Bronchial epithelial cell (primary cell): ENCODE data around the gene NTS. TPM values are rescaled to one million over a fixed set of nuclear protein-coding genes. Genes with fewer than 3 reads are reported as not detected.
A peak's percentile ranks its signal among the peaks of the same experiment; 100 is the strongest.

ENCODE experiments used
- DNase-seq: peaks from one replicate; pipeline ENCODE4 v3.0.0-alpha.2; 2010; ENCODE audit warnings: low read depth
- FAIRE-seq: peaks from 2 replicates; lab custom pipeline; 2011; peaks lifted over from hg19 to GRCh38; lab: Jason Lieb, UNC
- H3K27me3 ChIP-seq: 2 replicates; pipeline ENCODE4 v1.5.1; 2011; ENCODE audit warnings: low read length; ENCODE audit not compliant: control insufficient read depth, insufficient read depth
- H3K36me3 ChIP-seq: 2 replicates; pipeline ENCODE4 v1.5.1; 2011; ENCODE audit warnings: low read length; ENCODE audit not compliant: control insufficient read depth, insufficient read depth
- H3K4me3 ChIP-seq: 2 replicates; pipeline ENCODE4 v1.5.1; 2011; ENCODE audit warnings: mild to moderate bottlenecking, low read depth, low read length, control low read depth
- total RNA-seq: library from RNA; depleted of rRNA; stranded (reverse); fragments of >200 nt; gene quantifications from 2 replicates; pipeline ENCODE4 v1.2.1, GENCODE V29; 2014
- TF ChIP-seq, protein P1 (sequence below): IDR thresholded peaks from 2 replicates; pipeline ENCODE4 v1.5.1; 2011; ENCODE audit warnings: mild to moderate bottlenecking, moderate library complexity, low read length, control low read depth, inconsistent platforms; ENCODE audit not compliant: insufficient read depth, severe bottlenecking

NTS gene
- total RNA-seq, 1 donor from 2014 or later, result not detected

DNA sequence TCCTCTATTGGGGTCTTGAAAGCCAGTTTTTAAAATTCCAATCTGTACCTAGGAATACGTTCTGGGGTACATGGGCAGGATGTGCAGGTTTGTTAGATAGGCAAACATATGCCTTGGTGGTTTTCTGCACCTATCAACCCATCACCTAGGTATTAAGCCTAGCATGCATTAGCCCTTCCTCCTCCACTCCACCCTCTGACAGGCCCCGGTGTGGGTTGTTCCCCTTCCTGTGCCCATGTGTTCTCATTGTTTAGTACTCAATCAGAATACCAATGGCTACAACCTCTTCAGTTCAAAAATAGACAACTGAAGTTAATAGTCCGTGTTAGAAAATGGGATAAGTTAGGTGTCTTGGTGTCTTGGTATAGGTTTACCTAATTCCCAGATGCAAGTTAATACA lies 3.4 kb downstream of the NTS start:
- TF ChIP-seq, protein P1, sequence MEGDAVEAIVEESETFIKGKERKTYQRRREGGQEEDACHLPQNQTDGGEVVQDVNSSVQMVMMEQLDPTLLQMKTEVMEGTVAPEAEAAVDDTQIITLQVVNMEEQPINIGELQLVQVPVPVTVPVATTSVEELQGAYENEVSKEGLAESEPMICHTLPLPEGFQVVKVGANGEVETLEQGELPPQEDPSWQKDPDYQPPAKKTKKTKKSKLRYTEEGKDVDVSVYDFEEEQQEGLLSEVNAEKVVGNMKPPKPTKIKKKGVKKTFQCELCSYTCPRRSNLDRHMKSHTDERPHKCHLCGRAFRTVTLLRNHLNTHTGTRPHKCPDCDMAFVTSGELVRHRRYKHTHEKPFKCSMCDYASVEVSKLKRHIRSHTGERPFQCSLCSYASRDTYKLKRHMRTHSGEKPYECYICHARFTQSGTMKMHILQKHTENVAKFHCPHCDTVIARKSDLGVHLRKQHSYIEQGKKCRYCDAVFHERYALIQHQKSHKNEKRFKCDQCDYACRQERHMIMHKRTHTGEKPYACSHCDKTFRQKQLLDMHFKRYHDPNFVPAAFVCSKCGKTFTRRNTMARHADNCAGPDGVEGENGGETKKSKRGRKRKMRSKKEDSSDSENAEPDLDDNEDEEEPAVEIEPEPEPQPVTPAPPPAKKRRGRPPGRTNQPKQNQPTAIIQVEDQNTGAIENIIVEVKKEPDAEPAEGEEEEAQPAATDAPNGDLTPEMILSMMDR, result no peak
- DNase-seq, result no peak
- no peak for FAIRE-seq
- Histone ChIP-seq H3K36me3 (no peaks in the 10 kb centered on the region), H3K27me3 (no peaks in the 10 kb centered on the region), H3K4me3 (no peak overlapping the region)

- Histone ChIP-seq H3K36me3 (no peaks in the 10 kb centered on the region), H3K27me3 (no peaks in the 10 kb centered on the region), H3K4me3 (no peak overlapping the region)
- DNase-seq (no peak), FAIRE-seq (no peak)
- TF ChIP-seq, protein P1, result no peak
Measured at GRCh38 chr12:85883763-85884162, 9.7 kb downstream of the NTS start.

GRCh38 chr12:85894653-85895052 lies 20.6 kb downstream of the NTS start:
- no peaks in the 10 kb centered on the region for H3K36me3 ChIP-seq
- TF ChIP-seq, protein P1, result no peak
- H3K27me3 ChIP-seq, result no peaks in the 10 kb centered on the region
- H3K4me3 ChIP-seq, result no peak overlapping the region
- DNase-seq (no peak), FAIRE-seq (no peak)

DNA sequence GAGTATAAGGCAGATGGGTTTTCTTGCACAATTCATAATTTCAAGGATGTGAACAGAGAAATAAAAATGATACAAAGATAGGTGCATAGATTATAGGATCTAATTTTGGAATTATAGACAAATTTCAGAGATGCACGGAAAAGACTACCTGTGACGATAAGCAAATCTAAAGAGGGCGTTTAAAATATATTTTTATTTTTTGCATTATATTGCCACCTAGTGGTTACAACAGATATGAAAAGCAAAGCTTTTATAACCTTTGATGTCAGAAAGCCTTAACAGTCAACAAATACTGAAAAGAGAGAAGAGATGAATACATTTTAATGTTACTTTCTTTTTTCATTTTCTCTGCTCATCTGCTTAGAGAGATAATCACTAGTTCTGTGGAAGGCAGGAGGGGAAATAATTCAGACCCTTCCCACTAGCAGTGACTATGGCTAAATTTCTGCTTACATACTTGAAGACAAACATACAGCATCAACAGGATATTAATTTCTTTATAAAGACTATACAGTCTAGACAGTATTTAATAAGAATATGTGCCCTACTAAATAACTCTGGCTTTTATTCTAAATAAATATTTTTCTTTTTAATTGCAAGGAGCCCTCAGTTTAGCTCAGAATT lies 46.3 kb downstream of the NTS start:
- peak; percentile 42 for DNase-seq
- FAIRE-seq, result no peak

DNA sequence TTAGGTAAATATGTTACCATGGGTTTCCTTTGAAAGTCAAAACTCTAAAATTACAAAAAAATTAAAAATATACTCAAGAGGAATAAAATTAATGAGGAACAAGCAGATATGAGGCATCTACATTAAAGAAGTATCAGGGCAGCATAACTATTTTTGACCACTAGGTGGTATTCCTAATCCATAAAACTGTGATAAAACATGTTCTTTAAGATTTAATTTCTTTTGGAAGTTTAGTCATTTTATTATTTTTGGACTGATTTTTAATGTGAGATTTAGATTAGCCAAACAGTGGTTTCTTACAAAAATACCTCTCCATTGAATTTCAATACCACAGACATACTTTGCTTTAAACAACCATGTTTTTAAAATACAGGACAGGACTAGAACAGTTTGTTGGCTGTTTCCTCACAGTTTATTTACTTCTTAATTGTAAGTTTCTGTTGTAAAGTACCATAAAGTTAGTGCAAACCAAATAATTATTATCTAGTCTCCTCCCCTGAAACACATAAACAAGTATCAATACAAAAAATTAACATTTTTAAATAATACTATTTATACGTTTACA lies 49.8 kb downstream of the NTS start:
- Histone ChIP-seq H3K27me3 (no peaks in the 10 kb centered on the region), H3K4me3 (no peak overlapping the region), H3K36me3 (no peaks in the 10 kb centered on the region)
- TF ChIP-seq, protein P1, result peak; percentile 39
- FAIRE-seq (no peak), DNase-seq (peak; percentile 44)

More for the DNA sequence above, 46.3 kb downstream of the NTS start:
- TF ChIP-seq, protein P1, result peak; percentile 30
- no peak overlapping the region for H3K4me3 ChIP-seq
- no peaks in the 10 kb centered on the region for H3K36me3 ChIP-seq
- no peaks in the 10 kb centered on the region for H3K27me3 ChIP-seq
